GM18505 (cell line): ENCODE results near the gene CD46.

Experiments
- ATAC-seq: cut with Tn5 transposase; IDR thresholded peaks from one replicate; pipeline ENCODE4 v1.9.1; 2021; ENCODE audit not compliant: unreplicated experiment
- POLR2A ChIP-seq: IDR thresholded peaks from 4 replicates; pipeline ENCODE4 v1.6.1; 2011; ENCODE audit warnings: borderline replicate concordance; ENCODE audit not compliant: insufficient read depth, insufficient read length; ENCODE audit errors: extremely low read depth

Gene CD46

DNA sequence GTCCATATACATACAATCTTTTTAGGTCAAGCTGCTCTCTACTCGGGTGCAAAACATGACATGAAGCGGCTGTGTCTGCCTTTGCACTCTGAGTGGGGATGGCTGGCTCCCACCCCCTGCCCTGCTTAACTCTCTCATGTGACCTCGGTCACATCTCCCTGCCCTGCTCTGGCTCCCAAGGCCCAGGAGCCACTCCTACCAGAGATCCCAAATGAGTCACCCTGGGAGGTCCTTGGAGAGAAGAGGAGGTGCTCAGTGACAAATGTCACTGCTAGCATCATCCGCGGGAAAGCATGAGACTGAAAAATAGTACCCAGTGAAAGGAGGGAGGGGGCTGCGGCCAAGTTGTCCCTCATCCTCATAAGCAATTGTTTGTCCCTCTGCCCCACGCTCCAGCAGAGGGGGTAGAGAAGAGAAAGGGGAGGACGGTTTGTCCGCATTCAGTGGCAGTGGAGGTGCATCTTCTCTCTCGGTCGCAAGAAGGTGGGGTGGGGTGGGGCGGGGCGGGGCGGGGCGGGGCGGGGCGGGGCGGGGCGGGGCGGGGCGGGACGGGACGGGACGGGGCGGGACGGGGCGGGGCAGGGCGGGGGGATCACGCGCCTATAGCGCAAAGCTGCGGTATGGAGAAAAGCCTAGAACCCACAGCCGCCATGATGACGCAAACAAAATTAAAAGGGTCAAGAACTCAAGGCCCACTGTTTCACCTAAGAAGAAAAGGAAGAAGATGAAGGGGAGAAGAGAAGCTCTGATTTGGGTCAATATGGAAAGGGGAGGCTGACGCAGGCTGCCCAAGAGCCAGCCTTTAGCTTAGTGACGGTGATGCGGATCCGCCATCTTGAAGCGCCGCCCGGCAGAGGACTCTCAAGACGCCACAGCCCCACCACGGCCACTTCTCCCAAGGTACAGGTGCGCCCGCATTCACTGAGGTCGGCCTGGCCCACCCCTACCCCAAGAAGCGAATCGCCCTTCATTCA is 66.2 kb downstream of the CD46 start:
- no peak for TF ChIP-seq POLR2A
- ATAC-seq, result no peak

DNA sequence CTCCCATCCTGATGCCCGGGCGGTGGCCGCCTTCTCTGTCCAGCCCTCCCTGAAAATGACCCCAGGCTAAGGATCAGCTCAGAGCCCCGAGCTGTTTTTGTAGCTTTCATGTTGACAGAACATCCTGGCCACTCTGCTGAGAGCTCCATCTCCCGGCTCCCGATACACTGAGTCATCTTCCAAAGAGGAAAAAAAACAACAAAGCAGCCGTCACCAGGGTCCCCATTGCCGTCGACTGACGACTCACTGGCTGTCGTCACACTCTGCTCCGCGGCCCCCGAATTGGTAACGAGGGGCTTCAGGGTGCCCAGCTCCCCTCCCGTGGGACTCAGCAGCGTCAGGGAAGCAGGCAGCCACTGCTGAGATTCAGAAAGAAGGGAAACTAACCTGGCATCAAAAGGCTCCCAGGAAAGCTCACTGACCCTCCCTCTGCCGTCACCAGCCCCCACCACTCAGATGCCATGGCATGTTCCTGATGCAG is 67.2 kb downstream of the CD46 start:
- no peak for TF ChIP-seq POLR2A
- no peak for ATAC-seq

DNA sequence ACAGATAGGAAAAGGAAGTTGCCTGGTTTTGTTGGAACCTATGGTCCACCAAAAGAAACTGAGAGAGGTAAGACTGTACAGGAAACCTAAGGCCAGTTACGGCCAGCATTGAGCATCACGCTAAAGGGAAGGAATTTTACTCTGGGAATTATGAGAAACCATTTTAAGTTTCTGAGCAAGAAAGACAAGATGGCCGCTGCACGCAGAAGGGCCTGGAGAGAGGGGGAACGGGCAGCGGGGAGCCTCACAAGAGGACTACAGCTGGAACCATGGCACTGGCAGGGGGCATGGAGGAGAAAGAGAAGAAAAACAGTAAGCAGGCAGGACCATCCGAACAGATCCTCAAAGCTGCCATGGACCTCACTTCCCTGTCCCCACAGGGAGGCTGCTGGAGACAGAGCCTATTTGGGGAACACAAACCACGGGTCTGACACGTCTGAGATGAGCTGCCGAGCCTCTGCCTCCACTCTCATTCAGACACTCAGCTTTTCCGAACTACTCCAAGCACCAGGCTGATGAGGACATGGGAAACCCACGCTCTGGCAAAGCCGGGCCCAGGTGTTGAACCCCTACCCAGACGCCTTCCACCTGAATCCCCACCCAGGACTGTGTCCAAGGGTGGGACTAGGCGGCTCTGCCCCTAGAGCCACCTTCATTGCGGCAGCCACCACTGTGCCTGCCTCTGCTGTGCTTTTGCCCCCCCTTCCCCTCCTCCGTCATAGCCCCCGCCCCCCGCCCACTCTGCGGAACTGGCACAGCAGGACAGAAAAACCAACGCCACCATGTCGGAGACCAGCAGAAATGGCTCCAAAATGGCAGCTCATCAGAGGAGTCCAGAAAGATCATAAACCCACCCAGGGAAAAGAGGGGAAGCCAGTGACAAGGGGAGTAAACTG is 69.0 kb downstream of the CD46 start:
- no peak for ATAC-seq
- TF ChIP-seq POLR2A, result no peak

GRCh38 chr1:207821464-207822045 is 69.7 kb downstream of the CD46 start:
- ATAC-seq, result no peak
- TF ChIP-seq POLR2A, result no peak

- ATAC-seq, result peak; percentile 20
- TF ChIP-seq POLR2A, result no peak
These were observed 70.3 kb downstream of the CD46 start for GRCh38 chr1:207822124-207822601.

GRCh38 chr1:207822602-207823451 is 71.0 kb downstream of the CD46 start:
- peak; percentile 60 for ATAC-seq
- TF ChIP-seq POLR2A, result peak; percentile 76

- no peak for ATAC-seq
- no peak for TF ChIP-seq POLR2A
These were observed 71.7 kb downstream of the CD46 start for GRCh38 chr1:207823531-207823879.

- peak; percentile 32 for ATAC-seq
- TF ChIP-seq POLR2A, result peak; percentile 75
These were observed 72.2 kb downstream of the CD46 start for GRCh38 chr1:207823880-207824566.

- TF ChIP-seq POLR2A, result no peak
- ATAC-seq, result no peak
These were observed 73.0 kb downstream of the CD46 start for GRCh38 chr1:207824691-207825408.

- no peak for TF ChIP-seq POLR2A
- ATAC-seq, result no peak
These were observed 73.5 kb downstream of the CD46 start for GRCh38 chr1:207825409-207825695.

- peak; percentile 65 for TF ChIP-seq POLR2A
- peak; percentile 59 for ATAC-seq
These were observed 74.1 kb downstream of the CD46 start for GRCh38 chr1:207825719-207826556.
